K562 (cell line): ENCODE data around the gene C10orf71. TPM values are rescaled to one million over a fixed set of nuclear protein-coding genes. Genes with fewer than 3 reads are reported as not detected.

ENCODE experiments used
- ATAC-seq: fragments of 200-7000 bp; cut with Tn5 transposase; 3 replicates; pipeline ENCODE4 v1.9.1; 2020; ENCODE audit warnings: moderate library complexity
- BruUV-seq: library from RNA; stranded (reverse); fragments of 400-500 nt; replicated peaks from 2 replicates; lab custom pipeline; 2021; lab: Mats Ljungman, UMichigan
- CTCF ChIA-PET: fragments of 300-600 bp; formaldehyde crosslinking; extraction: SDS; loops from one replicate; lab custom pipeline; 2021; ENCODE audit warnings: low intra/inter-chr PET ratio; lab: Yijun Ruan, JAX
- POLR2A ChIA-PET: fragments of 300-600, 350-650 bp; sonication (Branson Sonifier 250); formaldehyde crosslinking; extraction: SDS; loops from one replicate; lab custom pipeline; 2021; ENCODE audit warnings: antibody characterized with exemption, inconsistent platforms; lab: Yijun Ruan, JAX
- DNase-seq, 4 experiments: peaks; one replicate each; pipeline versions ENCODE4 v3.0.0 to v3.0.0-alpha.2; 2011 to 2018; ENCODE audit warnings: low spot score in 3 of 4, mixed read lengths in 3 of 4; ENCODE audit errors: extremely low read depth in 1 of 4
- FAIRE-seq: peaks from 2 replicates; lab custom pipeline; 2011; peaks lifted over from hg19 to GRCh38; lab: Jason Lieb, UNC
- H2AFZ ChIP-seq: 2 replicates; pipeline ENCODE4 v1.6.0; 2011; ENCODE audit warnings: low read depth, low read length, control low read depth, inconsistent platforms
- H3K27ac ChIP-seq: fragments of 200-600 bp; 3 replicates; pipeline ENCODE4 v1.8.0; 2011; ENCODE audit warnings: low read depth, mild to moderate bottlenecking, control low read depth, inconsistent platforms, low read length, moderate library complexity, mixed read lengths; ENCODE audit errors: extremely low read depth
- H3K27me3 ChIP-seq, 2 experiments: fragments of 300-600 bp in 1 of 2; 2 replicates in 1 of 2; 3 replicates in 1 of 2; pipeline versions ENCODE4 v1.6.0 to v1.8.0; 2011; ENCODE audit warnings: inconsistent platforms in 2 of 2, low read length in 2 of 2, mild to moderate bottlenecking in 1 of 2, mixed read lengths in 1 of 2, moderate library complexity in 1 of 2; ENCODE audit not compliant: control insufficient read depth in 2 of 2, insufficient read depth in 2 of 2
- H3K36me3 ChIP-seq: fragments of 300-600 bp; 3 replicates; pipeline ENCODE4 v1.8.0; 2011; ENCODE audit warnings: mild to moderate bottlenecking, low read length, inconsistent platforms; ENCODE audit not compliant: control insufficient read depth, insufficient read depth
- H3K4me1 ChIP-seq, 2 experiments: fragments of 200-600 bp in 1 of 2; replicated peaks in 1 of 2; 2 replicates in 1 of 2; 3 replicates in 1 of 2; pipeline versions ENCODE4 v1.5.1 to v1.8.0; 2011; ENCODE audit warnings: inconsistent platforms in 2 of 2, low read length in 2 of 2, mild to moderate bottlenecking in 1 of 2, mixed read lengths in 1 of 2, moderate library complexity in 1 of 2; ENCODE audit not compliant: control insufficient read depth in 2 of 2, insufficient read depth in 2 of 2
- H3K4me2 ChIP-seq: 2 replicates; pipeline ENCODE4 v1.6.1; 2011; ENCODE audit warnings: low read length, control low read depth, inconsistent platforms, mixed read lengths; ENCODE audit not compliant: insufficient read depth
- H3K4me3 ChIP-seq: fragments of 200-600 bp; sonication (generic), shearing (Covaris generic); 2 replicates; pipeline ENCODE4 v1.5.1; 2016; ENCODE audit warnings: control low read depth, inconsistent platforms
- H3K79me2 ChIP-seq: fragments of 200-600 bp; 3 replicates; pipeline ENCODE4 v1.8.0; 2011; ENCODE audit warnings: low read length, inconsistent platforms; ENCODE audit not compliant: control insufficient read depth, insufficient read depth
- H3K9ac ChIP-seq, 2 experiments: 2 replicates each; pipeline versions ENCODE4 v1.6.0 to v1.6.1; 2011; ENCODE audit warnings: low read depth in 2 of 2, low read length in 2 of 2, control low read depth in 1 of 2, inconsistent platforms in 1 of 2, mild to moderate bottlenecking in 1 of 2, mixed read lengths in 1 of 2; ENCODE audit not compliant: insufficient read depth in 1 of 2
- H3K9me1 ChIP-seq: one replicate; pipeline ENCODE4 v1.6.0; 2011; ENCODE audit warnings: inconsistent platforms, mild to moderate bottlenecking, low read length, moderate library complexity; ENCODE audit not compliant: control insufficient read depth, insufficient read depth
- H3K9me3 ChIP-seq: replicated peaks from 2 replicates; pipeline ENCODE4 v1.5.1; 2011; ENCODE audit warnings: low read depth, low read length, inconsistent platforms; ENCODE audit not compliant: control insufficient read depth, insufficient read depth
- H4K20me1 ChIP-seq: replicated peaks from 2 replicates; pipeline ENCODE4 v1.6.1; 2011; ENCODE audit warnings: low read length, inconsistent platforms, mixed read lengths; ENCODE audit not compliant: control insufficient read depth, insufficient read depth
- ARID3A ChIP-seq: IDR thresholded peaks from 2 replicates; pipeline ENCODE4 v1.6.1; 2012; ENCODE audit warnings: low read depth, low read length, improper control_type of control experiment, borderline replicate concordance
- BRF2 ChIP-seq: IDR thresholded peaks from 3 replicates; pipeline ENCODE4 v1.6.1; 2011; ENCODE audit warnings: borderline replicate concordance, mild to moderate bottlenecking; ENCODE audit not compliant: insufficient read length, insufficient read depth
- CBFA2T3 ChIP-seq: fragments of 450-650 bp; IDR thresholded peaks from 2 replicates; pipeline ENCODE4 v1.6.1; 2017
- HCFC1 ChIP-seq: IDR thresholded peaks from 2 replicates; pipeline ENCODE4 v1.6.1; 2012; ENCODE audit warnings: low read depth, low read length, improper control_type of control experiment
- HSF4 ChIP-seq: fragments of 250-450 bp; sonication (Bioruptor Pico); IDR thresholded peaks from 2 replicates; pipeline ENCODE4 v2.1.2; 2022; ENCODE audit warnings: mild to moderate bottlenecking, moderate library complexity, borderline replicate concordance
- IFI16 ChIP-seq: fragments of 250-450 bp; sonication (Bioruptor Pico); IDR thresholded peaks from 2 replicates; pipeline ENCODE4 v2.1.2; 2022; ENCODE audit warnings: mild to moderate bottlenecking, inconsistent platforms
- MXD1 ChIP-seq: fragments of 250-450 bp; sonication (Bioruptor Pico); IDR thresholded peaks from 2 replicates; pipeline ENCODE4 v1.8.0; 2021; ENCODE audit warnings: borderline replicate concordance, mild to moderate bottlenecking, moderate library complexity; ENCODE audit not compliant: poor library complexity, severe bottlenecking
- NFIC ChIP-seq: fragments of 450-650 bp; IDR thresholded peaks from 2 replicates; pipeline ENCODE4 v1.6.1; 2017; ENCODE audit warnings: mild to moderate bottlenecking, inconsistent platforms
- PURB ChIP-seq: sonication (generic); formaldehyde crosslinking; IDR thresholded peaks from 2 replicates; pipeline ENCODE4 v1.9.0; 2021; ENCODE audit warnings: low read depth, mild to moderate bottlenecking, missing genetic modification reagents
- RBM22 ChIP-seq: fragments of 200-400 bp; formaldehyde crosslinking; IDR thresholded peaks from 2 replicates; pipeline ENCODE4 v1.6.1; 2018; ENCODE audit warnings: low read length, low read depth; ENCODE audit not compliant: poor library complexity, severe bottlenecking
- SIRT6 ChIP-seq: IDR thresholded peaks from one replicate; pipeline ENCODE4 v1.6.1; 2012; ENCODE audit warnings: low read depth, mild to moderate bottlenecking, control low read depth, inconsistent platforms, low read length, moderate library complexity
- SRSF1 ChIP-seq: fragments of 200-400 bp; formaldehyde crosslinking; IDR thresholded peaks from 2 replicates; pipeline ENCODE4 v1.6.1; 2017; ENCODE audit warnings: mild to moderate bottlenecking, low read depth, low read length, moderate library complexity
- TCFL5 ChIP-seq: fragments of 250-450 bp; sonication (Bioruptor Pico); conservative IDR thresholded peaks from 2 replicates; pipeline ENCODE4 v1.6.1; 2021; ENCODE audit warnings: mild to moderate bottlenecking, moderate library complexity, matching md5 sums
- ZKSCAN8 ChIP-seq: fragments of 200-800 bp; sonication (Bioruptor generic); IDR thresholded peaks from 2 replicates; pipeline ENCODE4 v1.6.1; 2016; ENCODE audit warnings: missing genetic modification characterization, missing compliant biosample characterization
- ZNF583 ChIP-seq: fragments of 250-450 bp; sonication (Bioruptor Pico); IDR thresholded peaks from 2 replicates; pipeline ENCODE4 v1.4.0; 2020
- ZNF766 ChIP-seq: fragments of 200-800 bp; sonication (Bioruptor generic); conservative IDR thresholded peaks from 2 replicates; pipeline ENCODE4 v1.6.1; 2016; ENCODE audit warnings: missing genetic modification characterization, missing compliant biosample characterization
- WGBS: fragments of 100-300 bp; shearing (Covaris generic); methylation state at CpG from one replicate; pipeline ENCODE4 v1.1.6; 2016; ENCODE audit warnings: low coverage, mixed read lengths; ENCODE audit not compliant: insufficient coverage; ENCODE audit errors: missing lambda C conversion rate; 5-methylcytosine and 5-hydroxymethylcytosine counted together
- in situ Hi-C: fragments of 300-500 bp; cut with MboI; formaldehyde crosslinking; loops from 4 replicates; pipeline ENCODE4 v1.15.0; 2018; ENCODE audit warnings: inconsistent platforms, mixed read lengths
- intact Hi-C: fragments of 100-400 bp; cut with micrococcal nuclease; formaldehyde crosslinking; loops from 2 replicates; pipeline ENCODE4 v1.14.2; 2022
- polyA plus RNA-seq, 8 experiments: library from polyadenylated mRNA; depleted of rRNA in 4 of 8; stranded (reverse) in 5 of 8; unstranded in 3 of 8; fragments of >200 nt; fragmentation: Nextera tagmentation in 2 of 8; fragmentation: Illumina TruSeq in 1 of 8; extraction: Ambion mirVana in 2 of 8; extraction: Trizol in 1 of 8; gene quantifications; 2 replicates each; pipeline versions ENCODE4 v1.2.1 to v1.2.3, GENCODE V29; 2011 to 2014; ENCODE audit warnings: inconsistent platforms in 1 of 8, missing spikeins in 1 of 8
- total RNA-seq, 7 experiments: library from RNA; depleted of rRNA in 6 of 7; stranded (reverse); fragments of >200 nt in 6 of 7; fragmentation: Illumina TruSeq in 2 of 7; extraction: Trizol in 2 of 7; gene quantifications; 2 replicates each; pipeline versions ENCODE4 v1.2.1 to v1.2.3, GENCODE V29; 2011 to 2021; ENCODE audit warnings: low replicate concordance in 1 of 7
- TF ChIP-seq, protein P1 (sequence below): IDR thresholded peaks from 2 replicates; pipeline ENCODE4 v1.6.1; 2014; ENCODE audit warnings: antibody characterized with exemption
- TF ChIP-seq, protein P2 (sequence below): fragments of 450-650 bp; formaldehyde crosslinking; conservative IDR thresholded peaks from 2 replicates; pipeline ENCODE4 v1.4.0; 2022; ENCODE audit warnings: mild to moderate bottlenecking, missing genetic modification characterization

The C10orf71 gene
- total and polyA plus RNA-seq, 9 of the 15 experiments (the other 6 are each of a cell fraction or from before 2014, with no cell fraction given): 0.06 to 4.5 (median 1.3) TPM

DNA sequence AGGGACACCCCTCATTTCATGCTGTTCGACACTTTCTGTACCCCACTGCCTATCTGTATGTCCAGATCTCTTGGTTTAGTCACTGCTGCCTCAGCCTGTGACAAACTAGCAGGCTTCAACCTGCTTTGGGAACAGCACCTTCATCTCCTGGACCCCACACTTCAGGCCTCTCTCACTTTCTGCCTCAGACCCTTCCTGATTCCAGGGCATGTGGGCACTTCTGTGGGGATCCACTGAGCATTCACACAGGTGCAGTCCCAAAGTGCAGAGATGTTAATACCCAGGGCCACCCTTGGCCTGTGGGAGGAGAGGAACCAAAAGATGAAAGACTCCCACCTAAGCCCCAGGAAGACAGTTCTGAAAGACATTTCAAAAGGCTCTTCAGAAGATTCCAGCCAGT is 29.4 kb upstream of the C10orf71 start:
- no peaks in the 10 kb centered on the region for H3K36me3 ChIP-seq
- no peak for DNase-seq
- no peaks in the 10 kb centered on the region for H4K20me1 ChIP-seq
- no peak for FAIRE-seq
- ChIA-PET CTCF (no interaction called here), POLR2A (no interaction called here)
- BruUV-seq: no TSS peak
- H3K9me1 ChIP-seq: no peaks in the 10 kb centered on the region
- H3K9ac ChIP-seq: no peak overlapping the region
- H2AFZ ChIP-seq: no peak overlapping the region
- no peak overlapping the region for H3K4me2 ChIP-seq
- WGBS: 22% methylated on average over 1 of the region's 1 CpG
- peaks cover 6% of the 10 kb centered on the region for H3K9me3 ChIP-seq
- H3K4me3 ChIP-seq: no peak overlapping the region
- peaks cover 2 to 8% of the 10 kb centered on the region in 2 experiments; a peak in 2 of 5 replicates for H3K4me1 ChIP-seq
- no peak for ATAC-seq
- in situ Hi-C loops: no loop called here
- H3K79me2 ChIP-seq: no peaks in the 10 kb centered on the region
- intact Hi-C loops: loop anchor here (5.0 kb wide), 1 partner anchor 243 kb away; no protein-coding TSS in a partner anchor
- H3K27ac ChIP-seq: no peak overlapping the region
- no peaks in the 10 kb centered on the region for H3K27me3 ChIP-seq
- no peak for TF ChIP-seq ZNF583
- no peak for TF ChIP-seq ZKSCAN8 (CRISPR knock-in tag)
- TF ChIP-seq IFI16 (CRISPR knock-in tag): no peak
- TF ChIP-seq MXD1 (CRISPR knock-in tag): no peak
- TF ChIP-seq SRSF1: no peak
- no peak for TF ChIP-seq CBFA2T3
- no peak for TF ChIP-seq SIRT6
- TF ChIP-seq TCFL5 (CRISPR knock-in tag): no peak
- TF ChIP-seq RBM22: no peak
- no peak for TF ChIP-seq BRF2
- no peak for TF ChIP-seq NFIC
- TF ChIP-seq, protein P1, sequence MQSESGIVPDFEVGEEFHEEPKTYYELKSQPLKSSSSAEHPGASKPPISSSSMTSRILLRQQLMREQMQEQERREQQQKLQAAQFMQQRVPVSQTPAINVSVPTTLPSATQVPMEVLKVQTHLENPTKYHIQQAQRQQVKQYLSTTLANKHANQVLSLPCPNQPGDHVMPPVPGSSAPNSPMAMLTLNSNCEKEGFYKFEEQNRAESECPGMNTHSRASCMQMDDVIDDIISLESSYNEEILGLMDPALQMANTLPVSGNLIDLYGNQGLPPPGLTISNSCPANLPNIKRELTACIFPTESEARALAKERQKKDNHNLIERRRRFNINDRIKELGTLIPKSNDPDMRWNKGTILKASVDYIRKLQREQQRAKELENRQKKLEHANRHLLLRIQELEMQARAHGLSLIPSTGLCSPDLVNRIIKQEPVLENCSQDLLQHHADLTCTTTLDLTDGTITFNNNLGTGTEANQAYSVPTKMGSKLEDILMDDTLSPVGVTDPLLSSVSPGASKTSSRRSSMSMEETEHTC: no peak
- no peak for TF ChIP-seq ARID3A
- no peak for TF ChIP-seq PURB (CRISPR knock-in tag)
- no peak for TF ChIP-seq HCFC1
- TF ChIP-seq HSF4 (CRISPR knock-in tag): no peak
- TF ChIP-seq, protein P2, sequence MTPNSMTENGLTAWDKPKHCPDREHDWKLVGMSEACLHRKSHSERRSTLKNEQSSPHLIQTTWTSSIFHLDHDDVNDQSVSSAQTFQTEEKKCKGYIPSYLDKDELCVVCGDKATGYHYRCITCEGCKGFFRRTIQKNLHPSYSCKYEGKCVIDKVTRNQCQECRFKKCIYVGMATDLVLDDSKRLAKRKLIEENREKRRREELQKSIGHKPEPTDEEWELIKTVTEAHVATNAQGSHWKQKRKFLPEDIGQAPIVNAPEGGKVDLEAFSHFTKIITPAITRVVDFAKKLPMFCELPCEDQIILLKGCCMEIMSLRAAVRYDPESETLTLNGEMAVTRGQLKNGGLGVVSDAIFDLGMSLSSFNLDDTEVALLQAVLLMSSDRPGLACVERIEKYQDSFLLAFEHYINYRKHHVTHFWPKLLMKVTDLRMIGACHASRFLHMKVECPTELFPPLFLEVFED (CRISPR knock-in tag): no peak
- TF ChIP-seq ZNF766 (CRISPR knock-in tag): no peak
